ENCODE measurements around the gene MAP1LC3B. TPM values are rescaled to one million over a fixed set of nuclear protein-coding genes. Genes with fewer than 3 reads are reported as not detected.
"Not testable (repeated sequence)": the region's sequence is repeated elsewhere in the genome, so short reads cannot be mapped to it uniquely, and the experiment has no call there.

MAP1LC3B gene
- total RNA-seq, 1 donor from 2014 or later = 45.1 TPM

DNA sequence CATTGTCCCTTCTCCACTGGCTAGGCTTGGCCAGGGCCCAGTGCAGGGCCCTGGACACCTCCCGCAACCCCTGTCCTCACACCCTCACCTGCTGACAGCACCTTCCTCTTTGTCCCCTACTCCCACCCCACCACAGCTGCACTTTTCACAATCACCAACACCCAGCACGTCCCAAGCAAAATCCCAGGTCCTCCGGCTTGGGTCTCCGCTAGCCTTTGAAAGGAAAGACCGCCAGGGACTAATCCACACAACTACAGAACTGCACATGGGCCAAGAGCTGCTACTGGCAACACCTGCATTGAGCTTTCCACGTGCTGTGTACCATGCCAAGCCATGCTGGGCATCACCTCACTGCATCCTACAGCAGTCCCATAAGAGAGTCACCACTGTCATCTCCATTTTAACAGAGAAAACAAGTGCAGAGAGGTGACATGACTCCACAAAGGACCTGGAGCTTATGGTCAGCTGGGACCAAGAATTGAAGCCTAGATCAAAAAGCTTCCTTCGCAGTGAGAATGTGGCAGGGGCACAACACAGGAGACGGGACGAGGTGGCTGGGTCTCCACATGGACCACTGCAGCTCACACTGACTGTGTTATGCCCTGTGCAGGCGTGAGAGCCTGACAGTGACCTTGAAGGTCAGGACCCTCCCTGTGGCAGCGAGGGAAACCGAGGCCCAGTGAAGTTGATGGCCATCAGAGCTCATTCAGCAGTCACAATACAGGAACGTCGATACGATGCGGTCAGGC is 31.1 kb upstream of the MAP1LC3B start:
- intact Hi-C loops (cut with micrococcal nuclease) = no loop called here

- intact Hi-C loops (cut with micrococcal nuclease) = no loop called here
Observed at GRCh38 chr16:87361916-87362619, 30.1 kb upstream of the MAP1LC3B start.

- intact Hi-C loops (cut with micrococcal nuclease) = not testable (repeated sequence)
Observed at GRCh38 chr16:87362828-87363559, 29.1 kb upstream of the MAP1LC3B start.

- intact Hi-C loops (cut with micrococcal nuclease) = no loop called here
Observed at GRCh38 chr16:87363771-87364455, 28.2 kb upstream of the MAP1LC3B start.

DNA sequence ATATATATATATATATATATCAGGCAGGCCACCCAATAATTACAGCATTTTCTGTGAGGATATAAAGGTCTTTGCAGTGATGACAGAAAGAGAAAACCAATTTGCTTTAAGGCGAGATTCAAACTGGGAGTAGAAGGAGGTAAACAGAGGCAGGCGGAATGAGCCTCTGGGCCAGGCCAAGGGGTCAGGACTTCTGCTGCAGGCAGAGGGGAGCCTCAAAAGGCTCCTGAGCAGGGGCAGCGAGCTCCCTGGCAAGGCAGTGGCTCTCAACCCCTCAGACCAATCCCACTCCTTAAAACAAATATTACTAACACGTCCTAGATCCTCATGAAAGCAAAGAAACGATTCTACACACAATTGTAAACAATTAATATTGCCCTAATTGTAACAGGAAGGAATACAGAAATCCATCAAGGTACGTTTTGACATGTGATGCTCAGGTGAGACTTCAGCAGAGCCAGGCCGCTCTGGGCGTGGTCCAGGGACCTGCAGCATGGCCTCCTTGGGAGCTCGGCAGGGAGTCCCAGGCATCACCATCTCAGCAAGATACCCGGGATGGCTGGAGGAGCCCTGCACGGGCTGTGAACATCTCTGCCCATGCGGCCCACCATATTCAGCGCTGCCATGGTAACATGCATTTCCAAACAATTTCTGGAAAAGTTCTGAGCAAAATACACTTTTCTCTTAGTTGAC is 27.0 kb upstream of the MAP1LC3B start:
- intact Hi-C loops (cut with micrococcal nuclease) = no loop called here

GRCh38 chr16:87366288-87366687 is 25.8 kb upstream of the MAP1LC3B start:
- intact Hi-C loops (cut with micrococcal nuclease) = no loop called here

- intact Hi-C loops (cut with micrococcal nuclease) = no loop called here
Observed at GRCh38 chr16:87366930-87367329, 25.2 kb upstream of the MAP1LC3B start.

GRCh38 chr16:87367529-87367928 is 24.6 kb upstream of the MAP1LC3B start:
- intact Hi-C loops (cut with micrococcal nuclease) = no loop called here

- intact Hi-C loops (cut with micrococcal nuclease) = no loop called here
Observed at GRCh38 chr16:87368029-87368770, 23.9 kb upstream of the MAP1LC3B start.

GRCh38 chr16:87369117-87369765 is 22.9 kb upstream of the MAP1LC3B start:
- intact Hi-C loops (cut with micrococcal nuclease) = no loop called here

GRCh38 chr16:87369796-87370719 is 22.1 kb upstream of the MAP1LC3B start:
- intact Hi-C loops (cut with micrococcal nuclease) = no loop called here

- intact Hi-C loops (cut with micrococcal nuclease) = no loop called here
Observed at GRCh38 chr16:87371261-87371866, 20.8 kb upstream of the MAP1LC3B start.

GRCh38 chr16:87372305-87372704 is 19.8 kb upstream of the MAP1LC3B start:
- intact Hi-C loops (cut with micrococcal nuclease) = no loop called here

GRCh38 chr16:87374313-87374712 is 17.8 kb upstream of the MAP1LC3B start:
- intact Hi-C loops (cut with micrococcal nuclease) = no loop called here

- intact Hi-C loops (cut with micrococcal nuclease) = no loop called here
Observed at GRCh38 chr16:87375426-87376135, 16.6 kb upstream of the MAP1LC3B start.

DNA sequence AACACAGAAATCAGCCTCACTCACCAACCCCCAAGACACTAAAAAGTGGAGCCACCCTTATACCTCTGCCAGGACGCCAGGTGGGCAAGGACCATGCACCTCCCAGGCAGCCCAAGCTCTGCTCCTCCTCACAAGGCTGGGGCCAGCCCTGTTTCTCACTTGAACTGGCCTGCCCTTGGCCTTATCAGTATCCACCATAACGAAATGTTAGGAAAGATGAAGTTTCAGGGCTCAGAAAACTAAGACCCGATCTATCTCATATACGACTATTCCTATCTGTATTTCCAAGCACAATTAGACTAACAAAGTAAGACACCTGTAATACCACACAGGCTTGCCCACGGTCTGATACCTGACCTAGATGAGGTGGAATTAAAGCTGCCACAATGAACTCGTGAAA is 15.5 kb upstream of the MAP1LC3B start:
- intact Hi-C loops (cut with micrococcal nuclease) = no loop called here

DNA sequence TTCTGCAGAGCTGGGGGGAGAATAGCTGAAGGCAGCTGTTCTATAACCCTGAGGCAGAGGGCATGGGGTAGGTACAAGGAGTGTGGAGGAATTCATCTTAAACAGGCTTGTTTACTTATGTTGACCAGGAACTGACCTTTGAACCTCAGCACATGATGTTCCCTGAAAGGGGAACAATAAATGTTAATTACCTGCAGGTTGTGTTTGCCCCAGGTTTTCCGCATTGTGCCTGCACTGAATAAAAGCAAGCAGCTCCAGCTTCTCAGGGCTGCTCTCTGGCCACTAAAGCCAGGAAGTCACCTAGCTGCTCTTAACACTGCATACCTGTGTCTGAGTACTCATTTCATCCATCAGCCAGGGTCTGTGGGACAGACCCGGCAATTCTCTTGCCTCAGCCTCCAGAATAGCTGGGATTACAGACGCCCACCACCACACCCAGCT is 12.8 kb upstream of the MAP1LC3B start:
- intact Hi-C loops (cut with micrococcal nuclease) = not testable (repeated sequence)

Data from T-helper 2 cell treated with Interferon-gamma antibody and Interleukin-4, amounts not matched to agents 100 ng/mL and 5 ng/mL, for 36 hours (primary cell).